ENCODE data around the gene CNTN4.

CNTN4 gene

DNA sequence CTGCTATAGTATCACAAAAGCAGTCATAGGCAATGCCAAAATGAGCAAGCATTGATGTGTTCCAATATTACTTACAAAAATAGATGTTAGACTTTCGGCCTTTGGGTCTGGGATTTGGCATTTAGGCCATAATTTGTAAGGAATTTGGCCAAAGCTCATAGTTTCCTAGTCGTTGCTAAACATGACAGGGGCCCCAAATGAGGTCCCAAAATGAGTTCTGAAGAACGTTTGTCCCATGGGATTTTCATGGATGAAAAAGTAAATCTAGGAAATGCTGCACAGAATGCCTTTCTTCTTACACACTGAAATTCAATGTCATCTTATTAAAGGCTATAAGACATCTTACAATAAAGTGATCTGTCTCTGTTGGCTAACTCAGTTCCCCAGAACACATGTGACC, 456.0 kb downstream of the CNTN4 start:
- H3K4me3 ChIP-seq (ENCODE audit: low read depth, low read length), result no peak overlapping the region
- DNase-seq (ENCODE audit: low read depth, low spot score), result no peak
- TF ChIP-seq, protein P1, sequence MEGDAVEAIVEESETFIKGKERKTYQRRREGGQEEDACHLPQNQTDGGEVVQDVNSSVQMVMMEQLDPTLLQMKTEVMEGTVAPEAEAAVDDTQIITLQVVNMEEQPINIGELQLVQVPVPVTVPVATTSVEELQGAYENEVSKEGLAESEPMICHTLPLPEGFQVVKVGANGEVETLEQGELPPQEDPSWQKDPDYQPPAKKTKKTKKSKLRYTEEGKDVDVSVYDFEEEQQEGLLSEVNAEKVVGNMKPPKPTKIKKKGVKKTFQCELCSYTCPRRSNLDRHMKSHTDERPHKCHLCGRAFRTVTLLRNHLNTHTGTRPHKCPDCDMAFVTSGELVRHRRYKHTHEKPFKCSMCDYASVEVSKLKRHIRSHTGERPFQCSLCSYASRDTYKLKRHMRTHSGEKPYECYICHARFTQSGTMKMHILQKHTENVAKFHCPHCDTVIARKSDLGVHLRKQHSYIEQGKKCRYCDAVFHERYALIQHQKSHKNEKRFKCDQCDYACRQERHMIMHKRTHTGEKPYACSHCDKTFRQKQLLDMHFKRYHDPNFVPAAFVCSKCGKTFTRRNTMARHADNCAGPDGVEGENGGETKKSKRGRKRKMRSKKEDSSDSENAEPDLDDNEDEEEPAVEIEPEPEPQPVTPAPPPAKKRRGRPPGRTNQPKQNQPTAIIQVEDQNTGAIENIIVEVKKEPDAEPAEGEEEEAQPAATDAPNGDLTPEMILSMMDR (IDR thresholded peaks at IDR 0.05; ENCODE audit: low read depth, low read length), result no peak
- in situ Hi-C loops (cut with HindIII; ENCODE audit: low sequenced_read_pairs), result no loop called here

DNA sequence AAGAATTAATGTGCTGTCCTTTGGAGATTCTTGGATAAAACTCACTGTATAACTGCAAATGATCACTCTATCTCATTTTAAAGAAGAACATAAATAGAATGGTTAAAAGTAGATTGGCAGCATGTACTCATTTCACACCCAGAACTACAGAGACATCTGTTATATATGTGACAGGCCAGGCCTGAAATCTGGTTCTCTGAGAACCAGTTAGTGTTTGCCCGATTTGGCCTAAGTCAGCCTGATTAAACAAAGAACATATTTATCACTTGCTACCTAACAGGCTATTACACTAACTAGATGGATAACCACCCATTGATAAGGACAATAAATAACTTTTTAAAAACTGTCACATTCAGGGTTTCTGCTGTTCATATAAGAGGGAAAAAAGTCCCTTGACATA, 460.1 kb downstream of the CNTN4 start:
- DNase-seq (ENCODE audit: low read depth, low spot score), result no peak
- TF ChIP-seq, protein P1 (IDR thresholded peaks at IDR 0.05; ENCODE audit: low read depth, low read length), result no peak
- in situ Hi-C loops (cut with HindIII; ENCODE audit: low sequenced_read_pairs), result no loop called here
- H3K4me3 ChIP-seq (ENCODE audit: low read depth, low read length), result no peak overlapping the region

DNA sequence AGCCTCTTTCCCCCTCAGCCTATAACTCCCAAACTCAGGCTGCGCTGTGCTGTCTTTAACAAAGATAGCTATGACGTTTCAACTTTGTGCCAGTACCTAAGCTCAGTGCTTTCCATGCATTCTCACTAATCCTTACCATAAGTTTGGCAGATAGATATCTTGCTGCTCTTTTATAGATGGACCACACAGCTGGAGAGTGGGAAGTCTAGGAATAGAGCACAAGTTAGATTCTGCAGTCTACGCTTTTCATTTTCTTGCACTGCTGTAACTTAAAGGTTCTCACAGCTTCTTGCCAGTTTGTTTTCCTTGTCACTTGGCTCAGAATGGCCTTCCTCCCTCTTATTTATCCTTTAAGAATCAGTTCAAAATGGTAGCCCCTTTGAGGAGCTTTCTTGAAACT, 468.8 kb downstream of the CNTN4 start:
- DNase-seq (ENCODE audit: low read depth, low spot score), result no peak
- no peak overlapping the region for H3K4me3 ChIP-seq (ENCODE audit: low read depth, low read length)
- TF ChIP-seq, protein P1 (IDR thresholded peaks at IDR 0.05; ENCODE audit: low read depth, low read length), result no peak
- in situ Hi-C loops (cut with HindIII; ENCODE audit: low sequenced_read_pairs), result no loop called here

DNA sequence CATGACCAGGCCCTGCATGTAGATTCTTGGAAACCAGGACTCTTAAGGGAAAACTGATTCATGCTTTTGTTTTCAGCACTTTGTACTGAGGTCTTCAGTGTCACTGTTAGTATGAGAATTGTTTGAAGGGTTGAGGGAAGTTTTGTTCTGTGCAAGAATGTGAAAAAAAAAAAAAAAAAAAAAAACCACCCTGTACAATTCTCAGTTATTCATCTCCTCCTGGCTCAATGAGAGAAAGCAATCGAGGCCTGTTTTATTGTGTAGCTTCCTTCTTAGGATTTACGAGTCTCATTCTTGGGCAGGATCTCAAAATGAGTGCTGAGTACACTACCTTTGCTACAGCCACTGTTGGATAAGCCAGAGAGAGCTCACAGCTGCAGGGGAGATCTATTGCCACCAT, 469.5 kb downstream of the CNTN4 start:
- DNase-seq (ENCODE audit: low read depth, low spot score), result no peak
- no peak overlapping the region for H3K4me3 ChIP-seq (ENCODE audit: low read depth, low read length)
- in situ Hi-C loops (cut with HindIII; ENCODE audit: low sequenced_read_pairs), result no loop called here
- TF ChIP-seq, protein P1 (IDR thresholded peaks at IDR 0.05; ENCODE audit: low read depth, low read length), result no peak

DNA sequence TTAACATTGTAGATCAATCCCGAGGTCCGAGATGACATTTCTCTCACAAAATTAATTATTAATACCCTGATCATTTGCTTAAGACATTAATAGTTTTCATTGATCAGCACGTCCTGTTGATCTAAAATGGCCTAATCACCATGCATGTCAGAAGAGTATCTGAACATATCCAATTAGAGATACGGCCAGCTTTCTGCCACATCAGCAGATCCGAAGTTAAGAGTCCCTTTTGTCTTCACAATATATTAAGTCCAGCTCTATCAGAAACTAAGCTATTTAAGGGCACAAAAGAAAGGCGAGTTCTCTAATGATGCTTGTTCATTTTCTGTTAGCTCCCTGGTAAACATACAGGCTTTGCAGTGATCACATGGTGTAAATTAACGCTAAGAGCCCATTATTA, 470.3 kb downstream of the CNTN4 start:
- no peak overlapping the region for H3K4me3 ChIP-seq (ENCODE audit: low read depth, low read length)
- in situ Hi-C loops (cut with HindIII; ENCODE audit: low sequenced_read_pairs), result no loop called here
- DNase-seq (ENCODE audit: low read depth, low spot score), result no peak
- TF ChIP-seq, protein P1 (IDR thresholded peaks at IDR 0.05; ENCODE audit: low read depth, low read length), result no peak

DNA sequence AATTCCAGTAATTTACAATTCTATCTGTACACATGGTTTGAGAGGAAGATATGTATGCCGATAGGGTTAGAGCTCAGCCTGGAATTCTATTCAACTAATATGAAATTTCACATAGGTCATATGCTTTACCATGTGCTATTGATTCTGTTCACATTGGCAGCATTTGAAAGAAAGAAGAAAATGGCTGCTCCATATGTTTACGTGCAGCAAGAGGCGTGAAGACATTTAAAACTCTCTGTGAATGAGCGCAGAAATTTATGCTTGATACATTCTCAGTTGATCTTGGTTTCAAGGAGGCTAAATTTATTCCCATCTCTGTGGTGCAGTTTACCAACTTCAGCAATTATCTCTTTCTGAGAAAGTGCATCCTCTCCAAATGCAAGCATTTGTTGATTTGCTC, 478.9 kb downstream of the CNTN4 start:
- in situ Hi-C loops (cut with HindIII; ENCODE audit: low sequenced_read_pairs), result no loop called here
- H3K4me3 ChIP-seq (ENCODE audit: low read depth, low read length), result no peak overlapping the region
- TF ChIP-seq, protein P1 (IDR thresholded peaks at IDR 0.05; ENCODE audit: low read depth, low read length), result no peak
- no peak for DNase-seq (ENCODE audit: low read depth, low spot score)

DNA sequence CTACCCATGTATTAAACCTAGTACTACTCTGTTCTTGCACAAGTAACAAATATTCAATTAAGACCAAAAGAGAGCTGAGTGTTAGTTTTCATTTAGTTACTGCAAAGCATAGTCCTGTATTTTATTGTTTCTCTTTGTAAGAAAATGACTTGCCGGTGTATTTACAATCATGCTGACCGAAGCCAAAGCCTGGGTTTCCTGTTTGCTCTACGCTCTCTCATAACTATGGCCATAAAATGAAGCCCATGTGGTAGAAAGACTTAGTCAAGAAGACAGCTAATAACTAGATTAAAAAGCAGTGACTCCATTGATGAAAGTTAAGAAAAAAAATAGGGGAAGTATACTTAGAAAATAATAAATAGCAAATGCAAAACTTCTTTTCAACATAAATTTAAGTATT, 479.9 kb downstream of the CNTN4 start:
- TF ChIP-seq, protein P1 (IDR thresholded peaks at IDR 0.05; ENCODE audit: low read depth, low read length), result no peak
- no peak overlapping the region for H3K4me3 ChIP-seq (ENCODE audit: low read depth, low read length)
- in situ Hi-C loops (cut with HindIII; ENCODE audit: low sequenced_read_pairs), result no loop called here
- no peak for DNase-seq (ENCODE audit: low read depth, low spot score)

All from astrocyte of the spinal cord (primary cell).